GM12891 (cell line): Measurements from ENCODE around the gene FAM83G.
A peak's percentile ranks its signal among the peaks of the same experiment; 100 is the strongest.

Experiments used
- DNase-seq: peaks from one replicate; pipeline ENCODE4 v3.0.0; 2011; ENCODE audit warnings: low spot score; ENCODE audit not compliant: insufficient read length
- FAIRE-seq: peaks from 2 replicates; lab custom pipeline; 2011; peaks lifted over from hg19 to GRCh38; lab: Jason Lieb, UNC
- PAX5 ChIP-seq: IDR thresholded peaks from 2 replicates; pipeline ENCODE4 v1.6.1; 2011; ENCODE audit warnings: low read length, moderate library complexity, mild to moderate bottlenecking; ENCODE audit not compliant: insufficient read depth, severe bottlenecking
- POLR2A ChIP-seq: IDR thresholded peaks from 2 replicates; pipeline ENCODE4 v1.6.1; 2011; ENCODE audit warnings: low read depth, low read length, control low read depth
- POLR2AphosphoS5 ChIP-seq: IDR thresholded peaks from 2 replicates; pipeline ENCODE4 v1.6.1; 2011; ENCODE audit warnings: low read depth, low read length, control low read depth
- POU2F2 ChIP-seq: IDR thresholded peaks from 2 replicates; pipeline ENCODE4 v1.6.1; 2011; ENCODE audit warnings: low read depth, mild to moderate bottlenecking, control low read depth, low read length, moderate library complexity
- SPI1 ChIP-seq: IDR thresholded peaks from 2 replicates; pipeline ENCODE4 v1.6.1; 2011; ENCODE audit warnings: low read depth, low read length, control low read depth
- TAF1 ChIP-seq: IDR thresholded peaks from 2 replicates; pipeline ENCODE4 v1.6.1; 2011; ENCODE audit warnings: low read depth, low read length, control low read depth

Gene FAM83G

GRCh38 chr17:18950944-18951905 is 53.3 kb downstream of the FAM83G start:
- no peak for TF ChIP-seq POU2F2
- TF ChIP-seq POLR2A: no peak
- no peak for TF ChIP-seq POLR2AphosphoS5
- no peak for TF ChIP-seq PAX5
- no peak for TF ChIP-seq TAF1
- TF ChIP-seq SPI1: no peak
- DNase-seq (no peak), FAIRE-seq (no peak)

GRCh38 chr17:18950346-18950745 is 54.2 kb downstream of the FAM83G start:
- FAIRE-seq: no peak
- no peak for TF ChIP-seq POLR2A
- TF ChIP-seq POU2F2: no peak
- no peak for TF ChIP-seq TAF1
- TF ChIP-seq PAX5: no peak
- no peak for TF ChIP-seq SPI1
- TF ChIP-seq POLR2AphosphoS5: no peak

DNA sequence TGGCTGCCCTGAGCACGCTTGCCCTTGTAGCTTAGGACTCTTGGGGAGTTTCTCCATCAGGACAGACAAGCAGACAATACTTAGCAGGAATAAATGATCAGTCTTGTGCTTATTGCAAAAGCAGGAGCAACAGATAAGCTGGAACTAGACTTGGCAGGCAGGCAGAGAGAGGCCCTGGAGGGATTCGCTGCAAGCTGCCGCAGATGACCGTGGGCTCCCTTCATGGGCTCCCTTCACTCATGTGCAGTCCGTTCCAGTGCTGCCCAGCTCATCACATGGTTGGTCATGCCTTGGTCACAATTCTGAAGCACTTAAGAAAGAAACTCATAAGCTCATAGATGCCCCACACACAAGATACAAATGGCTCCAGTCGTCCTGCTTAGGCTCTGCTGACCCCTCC is 55.0 kb downstream of the FAM83G start:
- TF ChIP-seq PAX5 (no peak), POLR2A (no peak), POLR2AphosphoS5 (no peak), SPI1 (no peak), POU2F2 (no peak), TAF1 (no peak)
- DNase-seq (no peak), FAIRE-seq (no peak)

More at GRCh38 chr17:18950346-18950745, 54.2 kb downstream of the FAM83G start:
- DNase-seq: no peak

DNA sequence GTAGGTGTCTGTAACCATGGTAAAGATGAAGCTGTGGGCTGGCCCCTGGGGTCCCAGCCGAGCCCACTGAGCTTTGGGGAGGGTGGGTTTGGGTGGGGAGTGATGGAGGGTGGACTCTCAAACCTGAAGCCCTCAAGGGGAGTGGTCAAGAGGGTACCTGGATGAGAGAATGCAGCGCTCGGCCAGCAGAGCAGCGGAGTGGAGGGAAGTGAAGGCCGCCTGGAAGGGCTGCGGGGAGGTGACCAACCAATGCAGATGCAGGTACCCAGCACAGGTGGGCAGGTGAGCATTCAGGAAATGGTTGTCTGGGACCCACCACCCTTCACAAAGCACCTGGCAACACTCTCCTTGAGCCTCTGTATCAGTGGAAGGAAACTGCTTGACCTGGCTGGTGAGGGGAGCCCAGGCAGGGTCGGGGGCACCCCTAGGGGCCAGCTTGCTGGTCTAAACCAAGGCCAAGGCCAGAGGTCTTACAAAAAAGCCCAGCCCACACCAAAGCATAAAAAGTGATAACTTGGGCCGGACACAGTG is 56.0 kb downstream of the FAM83G start:
- TF ChIP-seq POLR2A (no peak), PAX5 (no peak), TAF1 (no peak), SPI1 (no peak), POU2F2 (no peak), POLR2AphosphoS5 (no peak)
- DNase-seq: no peak
- FAIRE-seq: no peak

DNA sequence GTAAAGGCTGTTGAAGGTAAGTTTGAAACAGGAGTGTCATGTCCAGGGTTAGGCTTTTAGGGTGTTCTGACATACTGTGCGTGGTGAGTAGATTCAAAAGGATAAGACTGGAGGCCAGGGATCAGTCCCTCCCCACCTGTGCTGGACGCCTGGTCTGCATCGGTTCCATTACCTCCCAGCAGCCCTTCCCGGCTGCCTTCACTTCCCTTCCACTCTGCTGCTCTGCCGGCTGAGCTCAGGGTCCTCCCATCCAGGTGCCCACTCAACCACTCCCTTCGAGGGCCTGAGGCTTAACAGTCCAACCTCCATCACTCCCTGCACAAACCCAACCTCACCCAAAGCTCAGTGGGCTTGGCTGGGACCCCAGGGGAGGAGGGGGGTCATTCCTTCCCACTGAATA is 56.7 kb downstream of the FAM83G start:
- TF ChIP-seq POLR2AphosphoS5: no peak
- no peak for TF ChIP-seq TAF1
- TF ChIP-seq PAX5: no peak
- TF ChIP-seq SPI1: no peak
- no peak for TF ChIP-seq POLR2A
- no peak for TF ChIP-seq POU2F2
- FAIRE-seq (no peak), DNase-seq (no peak)

DNA sequence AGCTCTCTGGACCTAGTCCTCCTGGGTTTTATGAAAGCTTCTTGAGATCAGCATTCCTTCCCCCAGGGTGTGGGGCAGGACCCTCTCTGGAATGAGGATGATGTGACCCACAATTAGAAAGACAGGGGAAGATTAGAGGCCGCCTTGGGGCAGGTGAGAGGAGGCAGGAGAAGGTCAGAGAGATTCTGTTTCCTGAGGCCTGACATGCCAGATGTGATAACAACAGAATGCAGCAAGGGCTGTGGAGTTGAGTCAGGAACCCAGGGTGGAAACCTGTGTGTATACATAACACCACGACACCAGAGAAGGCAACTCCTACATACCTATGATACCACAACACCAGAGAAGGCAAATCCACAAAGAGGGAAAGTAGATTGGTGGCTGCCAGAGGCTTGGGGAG is 58.0 kb downstream of the FAM83G start:
- TF ChIP-seq PAX5 (no peak), POU2F2 (no peak)
- DNase-seq: no peak
- no peak for FAIRE-seq

- FAIRE-seq (peak; percentile 75), DNase-seq (no peak)
- TF ChIP-seq POLR2AphosphoS5: no peak
- no peak for TF ChIP-seq POLR2A
- no peak for TF ChIP-seq TAF1
- TF ChIP-seq SPI1: no peak
- no peak for TF ChIP-seq PAX5
- TF ChIP-seq POU2F2: no peak
These were observed 59.9 kb downstream of the FAM83G start for GRCh38 chr17:18944646-18945045.

- no peak for TF ChIP-seq POLR2AphosphoS5
- no peak for TF ChIP-seq PAX5
- no peak for TF ChIP-seq POLR2A
- no peak for TF ChIP-seq POU2F2
- DNase-seq (no peak), FAIRE-seq (peak; percentile 63)
These were observed 65.9 kb downstream of the FAM83G start for GRCh38 chr17:18938692-18939023.

GRCh38 chr17:18937981-18938691 is 66.4 kb downstream of the FAM83G start:
- no peak for DNase-seq
- no peak for FAIRE-seq
- TF ChIP-seq TAF1 (no peak), PAX5 (no peak), POLR2AphosphoS5 (no peak), POU2F2 (no peak), SPI1 (no peak), POLR2A (no peak)
